Daoy (cell line): ENCODE measurements around the gene NDUFS4. TPM values are rescaled to one million over a fixed set of nuclear protein-coding genes. Genes with fewer than 3 reads are reported as not detected.
"Not testable (repeated sequence)": the region's sequence is repeated elsewhere in the genome, so short reads cannot be mapped to it uniquely, and the experiment has no call there.

Experiments
- DNase-seq: peaks from one replicate; pipeline ENCODE4 v3.0.0-alpha.2; 2015; ENCODE audit warnings: low read depth
- total RNA-seq: library from RNA; depleted of rRNA; stranded (reverse); fragments of >200 nt; shearing (Covaris generic); gene quantifications from 2 replicates; pipeline ENCODE4 v1.2.3, GENCODE V29; 2014; rRNA removed

Gene NDUFS4
- total RNA-seq, result 218 and 261 TPM in 2 replicates

GRCh38 chr5:53560506-53561191 is at the start of gene NDUFS4:
NDUFS4 (plus strand) TSS chr5:53560639; CDS start chr5:53560663, 24 bp downstream.
- DNase-seq, result peak; percentile 90

GRCh38 chr5:53512539-53512938 is 47.9 kb upstream of the NDUFS4 start:
- no peak for DNase-seq

- no peak for DNase-seq
Measured at GRCh38 chr5:53515988-53516387, 44.5 kb upstream of the NDUFS4 start.

GRCh38 chr5:53520813-53521212 is 39.6 kb upstream of the NDUFS4 start:
- no peak for DNase-seq

- no peak for DNase-seq
Measured at GRCh38 chr5:53537711-53538110, 22.7 kb upstream of the NDUFS4 start.

- not testable (repeated sequence) for DNase-seq
Measured at GRCh38 chr5:53540739-53541138, 19.7 kb upstream of the NDUFS4 start.

GRCh38 chr5:53541859-53542258 is 18.6 kb upstream of the NDUFS4 start:
- DNase-seq, result no peak

- DNase-seq, result no peak
Measured at GRCh38 chr5:53542926-53543325, 17.5 kb upstream of the NDUFS4 start.

- DNase-seq, result no peak
Measured at GRCh38 chr5:53543401-53543800, 17.0 kb upstream of the NDUFS4 start.

- DNase-seq, result no peak
Measured at GRCh38 chr5:53545744-53546143, 14.7 kb upstream of the NDUFS4 start.

GRCh38 chr5:53547226-53547625 is 13.2 kb upstream of the NDUFS4 start:
- DNase-seq, result no peak

GRCh38 chr5:53548501-53548900 is 11.9 kb upstream of the NDUFS4 start:
- not testable (repeated sequence) for DNase-seq

GRCh38 chr5:53549792-53550191 is 10.6 kb upstream of the NDUFS4 start:
- DNase-seq, result no peak

- no peak for DNase-seq
Measured at GRCh38 chr5:53552561-53552960, 7.9 kb upstream of the NDUFS4 start.

- DNase-seq, result no peak
Measured at GRCh38 chr5:53554444-53554843, 6.0 kb upstream of the NDUFS4 start.

GRCh38 chr5:53555160-53555559 is 5.3 kb upstream of the NDUFS4 start:
- no peak for DNase-seq

- DNase-seq, result no peak
Measured at GRCh38 chr5:53556001-53556400, 4.4 kb upstream of the NDUFS4 start.

GRCh38 chr5:53557386-53557785 is 3.1 kb upstream of the NDUFS4 start:
- DNase-seq, result peak; percentile 25

- no peak for DNase-seq
Measured at GRCh38 chr5:53558966-53559365, 1.5 kb upstream of the NDUFS4 start.

- DNase-seq, result no peak
Measured at GRCh38 chr5:53560028-53560427, 411 bp upstream of the NDUFS4 start.

- no peak for DNase-seq
Measured at GRCh38 chr5:53568401-53568800, 8.0 kb downstream of the NDUFS4 start.

GRCh38 chr5:53568871-53569270 is 8.4 kb downstream of the NDUFS4 start:
- no peak for DNase-seq

GRCh38 chr5:53569453-53569852 is 9.0 kb downstream of the NDUFS4 start:
- DNase-seq, result no peak

GRCh38 chr5:53571403-53571802 is 11.0 kb downstream of the NDUFS4 start:
- DNase-seq, result no peak
